ENCODE results near the gene CLHC1. TPM values are rescaled to one million over a fixed set of nuclear protein-coding genes. Genes with fewer than 3 reads are reported as not detected.

The CLHC1 gene
- total and polyA plus RNA-seq, 2 of the 8 experiments (the other 6 are each of a cell fraction or from before 2014, with no cell fraction given), result 2.6 to 10.8 TPM

DNA sequence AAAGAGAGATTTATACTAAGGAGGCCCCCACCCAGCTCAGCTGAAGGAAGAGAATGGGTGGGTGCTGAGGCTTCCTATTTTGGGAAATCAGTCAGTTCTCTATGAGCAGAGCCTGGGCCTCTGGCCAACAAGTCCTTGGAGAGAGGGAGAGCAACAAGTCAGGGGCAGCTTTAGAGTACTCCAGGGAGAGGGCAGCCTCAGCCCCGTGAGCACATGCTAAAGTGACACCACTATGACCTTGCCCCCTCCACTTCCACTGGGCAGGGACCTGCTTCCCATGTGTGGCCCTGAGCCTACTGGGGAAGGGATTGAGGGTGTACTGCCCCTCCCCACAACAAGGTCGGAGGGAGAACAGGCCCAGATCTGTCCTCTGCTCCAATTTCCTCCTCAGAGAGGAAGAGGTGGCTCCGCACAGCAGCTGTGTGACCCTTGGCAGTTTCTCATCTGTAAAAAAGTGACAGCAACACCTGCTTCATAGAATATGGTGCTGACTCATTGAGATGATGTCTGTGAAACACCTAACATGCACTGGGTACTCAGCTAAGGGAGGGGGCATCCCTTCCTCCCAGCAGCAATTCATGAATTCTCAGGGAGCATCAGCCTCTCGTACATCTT lies 72.9 kb downstream of the CLHC1 start:
- H4K8ac ChIP-seq (ENCODE audit: extremely low read depth, insufficient read depth, low read length), result no peak overlapping the region
- no peak overlapping the region for H2AK5ac ChIP-seq (ENCODE audit: low read depth, low read length)
- no peaks in the 10 kb centered on the region for H3K36me3 ChIP-seq (ENCODE audit: control insufficient read depth in 2 of 4, insufficient read depth in 4 of 4, low read length in 3 of 4)
- DNase-seq (ENCODE audit: low read depth in 1 of 2, low spot score in 2 of 2) (no peak), FAIRE-seq (no peak)
- no peaks in the 10 kb centered on the region for H3K79me2 ChIP-seq (ENCODE audit: control insufficient read depth in 1 of 2, insufficient read depth in 2 of 2, low read length in 2 of 2)
- H3K4me2 ChIP-seq (ENCODE audit: insufficient read depth in 1 of 2, low read depth in 2 of 2, low read length in 2 of 2), result no peak overlapping the region
- H3K56ac ChIP-seq (replicated peaks; ENCODE audit: insufficient read length, low read depth, low read length), result no peak overlapping the region
- TF ChIP-seq RNF2 (IDR thresholded peaks at IDR 0.05; ENCODE audit: borderline replicate concordance, low read depth, low read length, missing control alignments, poor library complexity, severe bottlenecking) (no peak), BACH1 (IDR thresholded peaks at IDR 0.05; ENCODE audit: low read length) (no peak), CBX5 (IDR thresholded peaks at IDR 0.05; ENCODE audit: low read depth, low read length) (no peak), KDM4A (IDR thresholded peaks at IDR 0.05; ENCODE audit: low read depth, low read length, severe bottlenecking) (no peak), NANOG (IDR thresholded peaks at IDR 0.05; ENCODE audit: insufficient read depth, low read depth, low read length, poor library complexity, severe bottlenecking) (no peak), PHF8 (conservative IDR thresholded peaks at IDR 0.05; ENCODE audit: low read depth, low read length) (no peak), JUN (IDR thresholded peaks at IDR 0.05; ENCODE audit: low read depth, low read length) (no peak), POLR2AphosphoS5 (IDR thresholded peaks at IDR 0.05; ENCODE audit: low read depth, low read length) (no peak), TBP (IDR thresholded peaks at IDR 0.05; ENCODE audit: low read depth, low read length) (no peak), SIX5 (IDR thresholded peaks at IDR 0.05; ENCODE audit: low read depth, low read length) (no peak)
- H3K14ac ChIP-seq (ENCODE audit: insufficient read length), result no peak overlapping the region
- H2BK5ac ChIP-seq (ENCODE audit: low read depth, low read length), result peak overlapping the region; percentile 26; the same call in 1 of the 2 replicates
- H4K91ac ChIP-seq (replicated peaks; ENCODE audit: insufficient read length, low read length), result no peak overlapping the region
- H2BK15ac ChIP-seq (ENCODE audit: low read length), result no peak overlapping the region
- H2BK12ac ChIP-seq (ENCODE audit: low read depth, low read length), result no peak overlapping the region
- H3K27me3 ChIP-seq (replicated peaks in 1 of 4; ENCODE audit: control insufficient read depth in 3 of 4, extremely low read depth in 1 of 4, insufficient read depth in 3 of 4, low read length in 3 of 4), result no peaks in the 10 kb centered on the region
- WGBS, 2 experiments (ENCODE audit: extremely low coverage in 1 of 2, insufficient coverage in 1 of 2, insufficient read length in 1 of 2, insufficient replicate concordance in 2 of 2, low coverage in 1 of 2, low lambda C conversion rate in 2 of 2, missing lambda C conversion rate in 1 of 2), result 94% methylated on average over 3 of the region's 4 CpGs; no CpG with 5 or more reads in 1 of the 2 experiments
- ChIA-PET CTCF (ENCODE audit: partially characterized antibody) (interaction anchor here (0.6 to 3.2 kb wide), 5 partner anchors 10 to 292 kb away, joined by 3 to 17 read pairs (median 3); no protein-coding TSS in a partner anchor), POLR2A (ENCODE audit: partially characterized antibody) (no interaction called here)
- H3K23ac ChIP-seq (ENCODE audit: insufficient read length), result no peak overlapping the region
- H3K9me3 ChIP-seq (ENCODE audit: insufficient read depth in 2 of 2, low read depth in 1 of 2, low read length in 1 of 2), result no peaks in the 10 kb centered on the region
- no peak overlapping the region for H3K4me3 ChIP-seq (ENCODE audit: extremely low read depth in 1 of 4, insufficient read depth in 2 of 4, low read depth in 3 of 4, low read length in 4 of 4)
- no peak overlapping the region for H2BK120ac ChIP-seq (replicated peaks; ENCODE audit: low read depth, low read length)
- H3K23me2 ChIP-seq (ENCODE audit: low read depth, low read length), result no peaks in the 10 kb centered on the region
- H3K9ac ChIP-seq (replicated peaks in 1 of 4; ENCODE audit: extremely low read depth in 1 of 4, low read depth in 3 of 4, low read length in 3 of 4), result no peak overlapping the region
- no peaks in the 10 kb centered on the region for H4K20me1 ChIP-seq (replicated peaks in 1 of 2; ENCODE audit: control insufficient read depth in 1 of 2, insufficient read depth in 2 of 2, low read length in 2 of 2)
- no peak overlapping the region for H3K4ac ChIP-seq (replicated peaks; ENCODE audit: insufficient read length, low read depth, low read length)
- H3K27ac ChIP-seq (ENCODE audit: low read depth, low read length), result no peak overlapping the region
- H3K4me1 ChIP-seq (replicated peaks in 1 of 4; ENCODE audit: control insufficient read depth in 3 of 4, insufficient read depth in 4 of 4, low read length in 3 of 4), result peaks cover 0 to 18% (median 8%) of the 10 kb centered on the region in 4 experiments; a peak in 4 of 7 replicates
- no peaks in the 10 kb centered on the region for H3K79me1 ChIP-seq (ENCODE audit: low read depth, low read length)
- H4K5ac ChIP-seq (ENCODE audit: insufficient read length, low read depth, low read length), result no peak overlapping the region
- no peak overlapping the region for H3K18ac ChIP-seq (ENCODE audit: extremely low read depth, low read length)
- peak overlapping the region; percentile 19; the same call in 1 of the 2 replicates for H2BK20ac ChIP-seq (ENCODE audit: low read length)
- no peak overlapping the region for H2AFZ ChIP-seq (ENCODE audit: low read length)
